HFF-Myc (cell line): Measurements from ENCODE around the gene MAST2.
"Not testable (repeated sequence)": the region's sequence is repeated elsewhere in the genome, so short reads cannot be mapped to it uniquely, and the experiment has no call there.

Experiments
- DNase-seq: peaks from one replicate; pipeline ENCODE4 v3.0.0-alpha.2; 2011; ENCODE audit warnings: low read depth; ENCODE audit errors: extremely low read depth
- H3K4me3 ChIP-seq: replicated peaks from 2 replicates; pipeline ENCODE4 v1.5.1; 2011; ENCODE audit warnings: low read depth, mild to moderate bottlenecking, control low read depth, low read length
- TF ChIP-seq, protein P1 (sequence below): IDR thresholded peaks from 2 replicates; pipeline ENCODE4 v1.5.1; 2012; ENCODE audit warnings: mild to moderate bottlenecking, low read depth, low read length, control low read depth; ENCODE audit errors: missing control alignments

The MAST2 gene

DNA sequence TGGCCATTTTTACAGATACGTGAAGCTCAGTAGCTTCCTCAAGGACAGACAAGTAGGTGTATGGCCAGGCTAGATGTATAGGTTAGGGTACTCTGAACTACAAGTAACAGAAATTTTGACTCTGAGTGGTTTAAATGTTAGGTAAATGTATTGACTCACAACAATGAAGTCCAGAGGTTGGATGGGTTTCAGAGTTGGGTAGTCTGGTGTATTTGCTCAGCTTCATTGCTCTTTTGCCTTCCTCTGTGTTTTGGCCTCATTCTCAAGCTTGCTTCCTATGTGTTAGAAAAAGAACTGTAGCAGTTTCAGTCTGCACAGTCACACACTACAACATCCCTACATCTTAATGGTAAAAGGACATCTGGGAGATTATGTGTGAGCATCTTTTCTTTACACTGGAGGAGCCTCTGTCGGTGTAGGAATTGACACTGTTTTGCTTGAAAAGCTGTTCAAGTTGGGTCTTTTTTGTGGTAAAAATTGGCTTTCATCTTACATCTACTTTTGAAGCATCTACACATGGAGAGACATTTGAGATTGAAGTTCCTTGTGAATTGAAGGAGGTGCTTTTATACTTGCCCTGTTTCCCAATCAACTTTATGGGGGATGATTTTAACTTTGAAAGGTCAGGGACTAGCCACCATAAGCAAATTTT is 64.4 kb downstream of the MAST2 start:
- H3K4me3 ChIP-seq = no peak overlapping the region
- TF ChIP-seq, protein P1, sequence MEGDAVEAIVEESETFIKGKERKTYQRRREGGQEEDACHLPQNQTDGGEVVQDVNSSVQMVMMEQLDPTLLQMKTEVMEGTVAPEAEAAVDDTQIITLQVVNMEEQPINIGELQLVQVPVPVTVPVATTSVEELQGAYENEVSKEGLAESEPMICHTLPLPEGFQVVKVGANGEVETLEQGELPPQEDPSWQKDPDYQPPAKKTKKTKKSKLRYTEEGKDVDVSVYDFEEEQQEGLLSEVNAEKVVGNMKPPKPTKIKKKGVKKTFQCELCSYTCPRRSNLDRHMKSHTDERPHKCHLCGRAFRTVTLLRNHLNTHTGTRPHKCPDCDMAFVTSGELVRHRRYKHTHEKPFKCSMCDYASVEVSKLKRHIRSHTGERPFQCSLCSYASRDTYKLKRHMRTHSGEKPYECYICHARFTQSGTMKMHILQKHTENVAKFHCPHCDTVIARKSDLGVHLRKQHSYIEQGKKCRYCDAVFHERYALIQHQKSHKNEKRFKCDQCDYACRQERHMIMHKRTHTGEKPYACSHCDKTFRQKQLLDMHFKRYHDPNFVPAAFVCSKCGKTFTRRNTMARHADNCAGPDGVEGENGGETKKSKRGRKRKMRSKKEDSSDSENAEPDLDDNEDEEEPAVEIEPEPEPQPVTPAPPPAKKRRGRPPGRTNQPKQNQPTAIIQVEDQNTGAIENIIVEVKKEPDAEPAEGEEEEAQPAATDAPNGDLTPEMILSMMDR = no peak
- DNase-seq = no peak

DNA sequence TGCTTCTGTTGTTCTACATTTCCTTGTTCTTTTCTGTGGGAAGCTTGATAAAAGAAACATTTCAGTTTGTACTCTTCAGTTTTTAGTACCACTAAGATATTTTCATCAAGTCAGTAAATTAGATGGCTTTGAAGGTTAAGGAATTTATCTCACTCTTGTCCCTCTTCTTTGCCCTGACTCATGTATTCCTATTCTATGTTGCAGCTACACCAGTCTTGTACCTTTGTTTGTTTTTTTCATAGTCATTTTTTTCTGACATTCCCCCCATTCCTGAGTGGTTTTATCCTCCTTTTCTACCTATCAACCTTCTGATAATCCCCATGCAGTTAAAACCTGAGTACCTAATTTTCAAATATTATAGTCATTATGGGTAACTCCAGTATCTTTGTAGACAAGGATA is 65.4 kb downstream of the MAST2 start:
- TF ChIP-seq, protein P1 = no peak
- H3K4me3 ChIP-seq = no peak overlapping the region
- DNase-seq = no peak

DNA sequence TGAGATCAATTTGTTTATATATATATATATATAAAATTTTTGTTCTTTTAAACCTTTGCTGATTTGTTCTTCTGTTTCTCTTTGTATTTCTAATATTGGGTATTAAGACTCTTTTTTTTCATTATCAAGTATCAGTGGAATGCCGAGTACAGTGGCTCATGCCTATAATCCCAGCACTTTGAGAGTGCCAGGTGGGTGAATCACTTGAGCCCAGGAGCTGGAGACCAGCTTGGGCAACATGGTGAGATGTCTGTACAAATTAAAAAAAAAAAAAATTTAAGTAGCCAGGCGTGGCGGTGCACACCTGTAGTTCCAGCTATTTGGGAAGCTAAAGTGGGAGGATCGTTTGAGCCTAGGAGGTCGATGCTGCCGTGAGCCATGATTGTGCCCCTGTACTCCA is 67.1 kb downstream of the MAST2 start:
- no peak for DNase-seq
- TF ChIP-seq, protein P1 = no peak
- H3K4me3 ChIP-seq = no peak overlapping the region

DNA sequence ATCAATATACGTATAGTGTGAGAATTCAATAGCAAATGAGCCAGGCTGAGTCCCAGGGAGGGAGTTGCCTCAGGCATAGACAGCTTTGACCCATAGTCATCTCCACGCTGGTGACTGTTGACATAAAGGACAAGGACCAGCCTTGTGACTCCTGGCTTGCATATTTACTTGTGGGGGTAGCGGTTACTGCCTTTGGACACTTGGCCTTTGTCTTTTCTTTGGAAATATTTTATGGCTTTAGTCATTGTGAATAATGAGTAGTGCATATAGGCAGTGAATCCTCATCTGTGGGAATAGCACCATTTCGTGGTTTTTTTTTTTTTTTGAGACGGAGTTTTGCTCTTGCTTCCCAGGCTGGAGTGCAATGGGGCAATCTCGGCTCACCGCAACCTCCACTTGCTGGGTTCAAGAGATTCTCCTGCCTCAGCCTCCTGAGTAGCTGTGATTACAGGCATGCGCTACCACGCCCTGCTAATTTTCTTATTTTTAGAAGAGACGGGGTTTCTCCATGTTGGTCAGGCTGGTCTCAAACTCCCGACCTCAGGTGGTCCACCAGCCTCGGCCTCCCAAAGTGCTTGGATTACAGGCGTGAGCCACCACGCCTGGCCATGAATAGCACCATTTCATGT is 68.9 kb downstream of the MAST2 start:
- not testable (repeated sequence) for H3K4me3 ChIP-seq, DNase-seq

DNA sequence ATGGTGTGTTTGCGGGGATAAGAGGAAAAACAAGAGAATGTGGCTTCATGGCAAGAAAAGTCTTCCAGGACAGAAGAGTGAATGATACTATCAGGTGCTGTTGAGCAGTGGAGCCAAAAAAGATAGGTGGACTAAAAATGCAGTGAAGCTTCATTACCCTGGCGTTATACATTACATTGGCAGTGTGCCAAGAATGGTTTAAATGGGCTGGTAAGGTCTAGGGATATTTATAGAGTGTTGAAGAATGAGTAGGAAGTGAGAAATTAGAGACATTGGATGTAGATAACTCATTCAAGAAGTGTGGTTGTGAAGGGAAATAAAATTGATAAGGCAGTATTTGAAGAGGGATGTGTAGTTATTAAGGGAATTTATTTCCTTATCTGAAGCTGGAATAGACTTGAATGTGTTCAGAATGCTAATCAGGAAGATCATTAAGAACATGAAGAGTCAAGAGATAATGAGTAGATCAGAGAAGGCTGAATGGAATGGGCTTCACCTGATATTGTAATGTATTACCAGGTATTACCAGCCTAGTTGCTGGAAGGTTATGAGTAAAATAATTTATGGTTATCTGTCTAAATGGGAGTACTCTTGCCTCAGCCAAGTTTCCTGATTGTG is 72.7 kb downstream of the MAST2 start:
- no peak for DNase-seq
- no peak overlapping the region for H3K4me3 ChIP-seq
- TF ChIP-seq, protein P1 = no peak

DNA sequence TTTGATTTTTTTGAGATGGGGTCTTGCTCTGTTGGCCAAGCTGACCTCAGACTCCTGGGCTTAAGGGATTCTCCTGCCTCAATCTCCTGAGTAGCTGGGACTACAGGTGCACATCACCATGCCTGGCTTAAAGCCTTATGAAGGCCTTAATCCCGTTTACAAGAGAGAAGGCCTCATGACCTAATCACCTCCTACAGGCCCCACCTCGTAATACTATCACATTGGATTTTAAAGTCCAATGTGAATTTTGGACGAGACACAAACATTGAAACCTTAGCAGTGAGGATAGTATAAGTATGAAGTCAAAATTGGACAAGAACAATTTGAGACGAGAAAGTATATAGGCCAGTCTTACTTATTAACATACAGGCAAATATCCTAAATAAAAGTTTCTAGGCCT is 73.9 kb downstream of the MAST2 start:
- TF ChIP-seq, protein P1 = no peak
- no peak overlapping the region for H3K4me3 ChIP-seq
- DNase-seq = no peak

DNA sequence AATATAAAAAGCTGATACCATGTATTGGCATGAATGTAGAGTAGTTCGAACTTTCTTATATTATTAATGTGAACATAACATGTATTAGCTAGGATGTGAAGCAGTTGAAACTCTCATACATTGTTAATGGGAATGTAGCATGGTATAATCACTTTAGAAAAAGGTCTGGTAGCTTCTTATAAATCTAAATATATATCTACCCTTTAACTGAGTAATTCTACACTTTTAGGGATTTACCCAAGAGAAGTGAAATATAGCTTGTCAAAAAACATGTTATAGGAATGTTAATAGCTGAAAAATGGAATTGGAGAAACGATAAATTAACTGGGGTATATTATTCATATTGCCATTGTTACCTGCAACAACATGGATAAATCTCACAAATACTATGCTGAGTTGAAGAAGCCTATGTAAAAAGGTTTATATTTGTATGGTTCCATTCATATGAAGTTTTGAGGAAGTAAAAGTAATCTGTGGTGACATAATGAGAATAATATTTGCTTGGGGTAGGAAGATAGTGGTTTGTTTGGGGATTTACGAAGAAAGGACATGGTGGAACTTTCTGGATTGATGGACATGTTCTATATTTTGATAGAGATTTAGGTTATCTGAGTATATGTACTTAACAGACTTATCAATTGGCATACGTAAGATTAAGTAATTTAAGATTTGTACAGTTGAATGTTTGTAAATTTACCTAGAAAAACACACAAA is 76.6 kb downstream of the MAST2 start:
- TF ChIP-seq, protein P1 = no peak
- no peak overlapping the region for H3K4me3 ChIP-seq
- no peak for DNase-seq
